ENCODE data around the gene TTN.

TTN gene

GRCh38 chr2:178810422-178810821 is 3.2 kb upstream of the TTN start:
- DNase-seq = no peak

DNA sequence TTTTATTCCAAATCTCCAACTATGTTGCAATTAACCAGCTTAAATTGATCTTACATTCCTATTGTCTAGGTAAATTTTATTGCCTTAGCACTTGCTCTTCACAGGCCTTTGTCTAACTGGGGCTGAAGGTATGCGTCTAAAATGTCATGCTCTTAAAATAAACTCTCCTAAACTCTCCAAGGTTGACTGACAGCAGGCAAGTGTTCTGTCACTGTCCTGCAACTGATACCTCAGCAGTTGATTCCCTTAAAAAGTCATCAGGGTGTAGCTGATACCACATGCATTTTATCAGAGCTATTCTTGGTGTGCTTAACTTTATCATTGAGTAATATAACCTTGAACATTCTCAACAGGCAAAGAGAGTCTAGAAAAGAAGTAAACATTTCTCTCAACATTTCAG is 680 bp downstream of the TTN start:
- no peak for DNase-seq

GRCh38 chr2:178805457-178805856 is 1.8 kb downstream of the TTN start:
- DNase-seq = no peak

DNA sequence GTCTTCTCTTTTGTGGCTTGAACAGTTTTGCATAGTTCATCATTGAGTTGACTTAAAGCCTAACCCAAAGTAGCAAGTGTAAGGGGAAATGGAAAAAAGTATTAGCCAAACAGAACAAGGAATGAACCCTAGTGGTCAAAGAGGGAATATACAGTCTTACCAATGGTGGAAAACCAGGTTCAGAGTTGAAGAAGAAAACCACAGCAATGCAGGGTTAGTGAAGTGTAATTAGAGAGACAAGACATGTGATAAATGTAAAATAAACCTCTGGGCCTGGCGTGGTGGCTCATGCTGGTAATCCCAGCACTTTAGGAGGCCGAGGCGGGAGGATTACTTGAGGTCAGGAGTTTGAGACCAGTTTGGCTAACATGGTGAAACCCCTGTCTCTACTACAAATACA is 2.4 kb downstream of the TTN start:
- DNase-seq = no peak

DNA sequence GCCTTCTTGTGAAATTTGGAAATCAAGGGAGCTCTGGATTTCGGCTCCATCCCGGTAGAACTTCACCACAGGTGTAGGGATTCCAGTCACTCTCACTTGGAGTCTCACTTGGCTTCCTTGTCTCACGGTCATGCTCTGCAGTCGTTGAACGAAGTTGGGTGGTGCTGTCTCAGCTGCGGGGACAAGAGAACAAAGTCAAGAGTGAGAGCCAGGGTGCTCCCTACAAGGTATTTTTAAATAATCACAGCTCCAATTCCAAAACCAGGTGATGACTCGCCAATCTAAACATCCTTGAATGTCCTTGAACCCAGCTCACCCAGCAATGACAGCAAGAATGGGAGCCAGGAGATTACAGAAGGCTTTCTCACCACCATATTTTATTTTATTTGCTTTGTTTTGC is 6.7 kb downstream of the TTN start:
- no peak for DNase-seq

- DNase-seq = no peak
These were observed 7.9 kb downstream of the TTN start for GRCh38 chr2:178799305-178799704.

GRCh38 chr2:178796079-178796677 is 11.0 kb downstream of the TTN start:
- DNase-seq = no peak

GRCh38 chr2:178787934-178788333 is 19.3 kb downstream of the TTN start:
- DNase-seq = no peak

DNA sequence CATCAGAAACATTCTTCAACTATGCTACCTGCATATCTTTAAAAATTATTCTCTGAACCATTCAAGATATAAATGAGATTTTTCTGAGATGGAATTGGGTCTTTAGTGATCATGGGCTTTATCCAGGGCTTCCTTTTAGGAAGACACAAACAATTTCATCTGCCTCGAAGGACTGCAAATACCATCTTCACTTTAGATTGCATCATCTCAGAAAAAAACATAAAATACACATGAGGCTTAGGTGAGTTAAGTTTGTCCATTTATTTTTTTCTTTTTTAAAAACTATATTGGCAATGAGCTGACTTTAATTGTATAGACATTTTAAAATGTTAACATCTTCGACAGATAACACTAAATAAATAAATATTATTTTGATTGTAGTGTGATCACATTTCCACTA is 20.1 kb downstream of the TTN start:
- DNase-seq = no peak

- DNase-seq = no peak
These were observed 23.3 kb downstream of the TTN start for GRCh38 chr2:178783889-178784288.

GRCh38 chr2:178782236-178782635 is 25.0 kb downstream of the TTN start:
- no peak for DNase-seq

DNA sequence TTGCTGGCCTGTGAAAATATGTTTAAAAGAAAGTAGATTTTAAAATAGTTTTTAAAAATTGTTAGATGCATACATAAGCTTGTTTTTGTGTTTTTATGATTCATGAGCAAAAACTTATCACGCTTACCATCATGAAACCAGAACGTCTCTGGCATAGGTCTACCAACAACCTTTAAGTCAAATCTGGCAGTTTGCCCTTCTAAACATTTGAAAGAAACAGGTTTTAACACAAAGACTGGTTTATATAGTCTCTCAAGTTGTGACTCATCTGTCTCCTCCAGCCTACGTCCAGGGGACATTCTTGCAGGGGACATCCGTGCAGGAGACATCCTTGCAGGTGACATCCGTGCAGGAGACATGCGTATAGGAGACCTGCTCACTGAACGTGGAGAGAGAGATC is 29.6 kb downstream of the TTN start:
- no peak for DNase-seq

GRCh38 chr2:178776751-178777150 is 30.5 kb downstream of the TTN start:
- DNase-seq = no peak

DNA sequence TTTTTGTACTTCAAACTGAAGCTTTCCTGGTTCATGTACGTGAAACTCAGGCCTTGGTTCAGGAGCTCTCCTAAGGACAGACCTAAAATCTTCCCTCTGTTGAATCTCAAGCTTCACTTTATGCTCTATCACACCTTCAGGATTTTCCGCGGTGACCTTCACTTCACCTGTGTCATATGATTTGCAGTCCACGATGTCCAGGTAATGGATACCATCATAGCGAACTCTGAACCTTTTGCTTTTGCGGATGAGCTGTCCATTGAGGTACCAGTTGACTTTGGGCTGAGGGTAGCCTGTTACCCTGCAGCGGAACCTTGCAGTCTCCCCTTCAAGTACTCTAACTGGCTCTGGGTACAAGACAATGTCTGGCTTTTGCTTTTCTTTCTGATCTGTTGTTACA is 31.2 kb downstream of the TTN start:
- no peak for DNase-seq

DNA sequence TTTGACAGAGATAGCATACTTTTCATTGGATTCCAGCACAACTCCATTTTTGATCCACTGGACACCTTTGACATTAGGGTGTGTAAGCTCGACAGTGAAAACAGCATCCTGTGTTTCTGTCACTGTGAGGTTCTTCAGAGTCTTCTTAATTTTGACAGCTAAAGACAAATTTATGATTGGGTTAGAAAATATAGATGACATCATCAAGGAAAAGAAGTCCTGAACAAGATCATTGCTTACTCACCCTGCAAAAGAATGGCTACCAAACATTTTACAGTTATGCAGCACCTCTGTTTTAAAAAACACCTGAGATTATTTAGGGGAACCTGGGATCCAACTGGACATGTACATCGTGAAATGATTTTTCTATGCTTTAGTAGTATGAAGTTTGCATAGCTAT is 36.7 kb downstream of the TTN start:
- DNase-seq = no peak

GRCh38 chr2:178767094-178768060 is 39.8 kb downstream of the TTN start:
- no peak for DNase-seq

GRCh38 chr2:178764097-178764496 is 43.1 kb downstream of the TTN start:
- DNase-seq = no peak

DNA sequence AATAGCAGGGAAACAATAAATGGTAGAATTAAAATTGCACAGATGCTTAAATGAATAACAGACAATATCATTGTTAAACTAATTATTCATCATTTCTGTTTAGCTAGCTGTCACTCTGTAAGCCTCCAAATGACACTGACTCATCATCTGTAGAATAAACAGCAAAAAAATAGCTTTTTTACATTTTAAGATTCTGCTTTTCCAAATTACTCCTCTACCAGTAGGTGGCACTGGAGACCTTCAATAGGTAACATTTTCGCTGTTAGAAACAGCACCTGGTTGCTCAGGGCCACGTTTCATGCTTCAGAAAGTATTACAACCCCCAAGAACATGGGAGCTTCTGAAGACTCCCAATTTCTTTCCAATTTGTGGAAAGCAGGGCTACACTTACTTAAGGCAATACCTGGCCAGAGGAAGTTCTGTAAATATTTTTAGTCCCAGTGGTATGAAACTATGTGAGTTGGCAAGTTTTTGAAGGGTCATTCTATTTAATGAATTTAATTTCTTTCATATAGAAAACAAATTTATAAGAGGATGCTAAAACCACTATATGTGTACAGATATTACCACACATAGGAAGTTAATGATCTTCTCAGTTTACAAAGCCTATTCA is 45.4 kb downstream of the TTN start:
- DNase-seq = no peak

GRCh38 chr2:178756843-178757242 is 50.4 kb downstream of the TTN start:
- no peak for DNase-seq

GRCh38 chr2:178756343-178756742 is 50.9 kb downstream of the TTN start:
- no peak for DNase-seq

- no peak for DNase-seq
These were observed 59.5 kb downstream of the TTN start for GRCh38 chr2:178747767-178748166.

- no peak for DNase-seq
These were observed 72.7 kb downstream of the TTN start for GRCh38 chr2:178734518-178734917.

DNA sequence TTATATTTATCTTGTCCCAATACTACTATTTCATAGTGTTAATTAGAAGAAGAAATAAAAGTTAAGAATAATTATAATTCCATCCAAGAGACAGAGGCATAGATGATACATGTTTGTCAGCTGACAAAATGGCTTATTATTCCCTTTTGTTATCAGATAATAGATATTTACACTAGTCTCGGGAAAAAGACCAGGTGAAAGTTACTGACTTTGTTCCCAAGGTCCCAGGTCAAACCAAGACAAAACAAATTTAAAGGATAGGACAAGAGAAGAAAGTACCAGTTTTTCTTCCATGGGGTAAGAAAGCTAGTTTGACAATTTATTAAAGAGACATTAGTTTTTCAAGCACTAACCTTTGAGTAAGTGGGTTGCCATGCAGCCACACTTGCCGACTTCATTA is 73.2 kb downstream of the TTN start:
- DNase-seq = no peak

- DNase-seq = no peak
These were observed 74.3 kb downstream of the TTN start for GRCh38 chr2:178732913-178733312.
